ENCODE data around the gene SORCS2. TPM values are rescaled to one million over a fixed set of nuclear protein-coding genes. Genes with fewer than 3 reads are reported as not detected.

The SORCS2 gene
- total and polyA plus RNA-seq, 2 of the 8 experiments (the other 6 are each of a cell fraction or from before 2014, with no cell fraction given), result 0.36 to 1.8 TPM

GRCh38 chr4:7168106-7168505, 24.2 kb upstream of the SORCS2 start:
- no peak overlapping the region for H3K18ac ChIP-seq (ENCODE audit: extremely low read depth, low read length)
- no peak overlapping the region for H2AFZ ChIP-seq (ENCODE audit: low read length)
- H3K27ac ChIP-seq (ENCODE audit: low read depth, low read length), result no peak overlapping the region
- no peaks in the 10 kb centered on the region for H3K79me1 ChIP-seq (ENCODE audit: low read depth, low read length)
- no peak overlapping the region for H2BK15ac ChIP-seq (ENCODE audit: low read length)
- TF ChIP-seq GTF2F1 (IDR thresholded peaks at IDR 0.05; ENCODE audit: borderline replicate concordance, low read depth, low read length), result no peak
- TF ChIP-seq KDM1A (IDR thresholded peaks at IDR 0.05; ENCODE audit: borderline replicate concordance, low read length), result no peak
- TF ChIP-seq ATF2 (IDR thresholded peaks at IDR 0.05; ENCODE audit: low read length), result no peak
- no peak for TF ChIP-seq BACH1 (IDR thresholded peaks at IDR 0.05; ENCODE audit: low read length)
- TF ChIP-seq SP2 (IDR thresholded peaks at IDR 0.05; ENCODE audit: low read length), result no peak
- no peak for TF ChIP-seq SP4 (IDR thresholded peaks at IDR 0.05; ENCODE audit: low read length)
- TF ChIP-seq HDAC6 (IDR thresholded peaks at IDR 0.05; ENCODE audit: low read depth, low read length), result no peak
- H3K56ac ChIP-seq (replicated peaks; ENCODE audit: insufficient read length, low read depth, low read length), result no peak overlapping the region
- no peaks in the 10 kb centered on the region; a peak in 1 of 7 replicates for H3K27me3 ChIP-seq (replicated peaks in 1 of 4; ENCODE audit: control insufficient read depth in 3 of 4, extremely low read depth in 1 of 4, insufficient read depth in 3 of 4, low read length in 3 of 4)
- ChIA-PET POLR2A (ENCODE audit: partially characterized antibody) (no interaction called here), CTCF (ENCODE audit: partially characterized antibody) (interaction anchor here (0.6 to 1.7 kb wide), 5 partner anchors 11 to 804 kb away, joined by 3 to 5 read pairs (median 3); no protein-coding TSS in a partner anchor)
- no peak overlapping the region for H3K9ac ChIP-seq (replicated peaks in 1 of 4; ENCODE audit: extremely low read depth in 1 of 4, low read depth in 3 of 4, low read length in 3 of 4)
- WGBS, 2 experiments (ENCODE audit: extremely low coverage in 1 of 2, insufficient coverage in 1 of 2, insufficient read length in 1 of 2, insufficient replicate concordance in 2 of 2, low coverage in 1 of 2, low lambda C conversion rate in 2 of 2, missing lambda C conversion rate in 1 of 2), result 86% methylated on average over 8 of the region's 8 CpGs; no CpG with 5 or more reads in 1 of the 2 experiments
- H3K14ac ChIP-seq (ENCODE audit: insufficient read length), result no peak overlapping the region
- H3K23ac ChIP-seq (ENCODE audit: insufficient read length), result no peak overlapping the region
- H3K9me3 ChIP-seq (ENCODE audit: insufficient read depth in 2 of 2, low read depth in 1 of 2, low read length in 1 of 2), result no peaks in the 10 kb centered on the region
- peaks cover 0 to 2% of the 10 kb centered on the region in 2 experiments for H4K20me1 ChIP-seq (replicated peaks in 1 of 2; ENCODE audit: control insufficient read depth in 1 of 2, insufficient read depth in 2 of 2, low read length in 2 of 2)
- H3K4me3 ChIP-seq (ENCODE audit: extremely low read depth in 1 of 4, insufficient read depth in 2 of 4, low read depth in 3 of 4, low read length in 4 of 4), result no peak overlapping the region
- H3K79me2 ChIP-seq (ENCODE audit: control insufficient read depth in 1 of 2, insufficient read depth in 2 of 2, low read length in 2 of 2), result no peaks in the 10 kb centered on the region
- H3K4me2 ChIP-seq (ENCODE audit: insufficient read depth in 1 of 2, low read depth in 2 of 2, low read length in 2 of 2), result no peak overlapping the region
- H3K36me3 ChIP-seq (ENCODE audit: control insufficient read depth in 2 of 4, insufficient read depth in 4 of 4, low read length in 3 of 4), result no peaks in the 10 kb centered on the region
- no peak overlapping the region for H2AK5ac ChIP-seq (ENCODE audit: low read depth, low read length)
- H4K8ac ChIP-seq (ENCODE audit: extremely low read depth, insufficient read depth, low read length), result no peak overlapping the region
- H4K5ac ChIP-seq (ENCODE audit: insufficient read length, low read depth, low read length), result no peak overlapping the region
- H2BK5ac ChIP-seq (ENCODE audit: low read depth, low read length), result no peak overlapping the region
- H3K4ac ChIP-seq (replicated peaks; ENCODE audit: insufficient read length, low read depth, low read length), result no peak overlapping the region
- DNase-seq (ENCODE audit: low read depth in 1 of 2, low spot score in 2 of 2) (no peak), FAIRE-seq (no peak)
- H2BK12ac ChIP-seq (ENCODE audit: low read depth, low read length), result no peak overlapping the region
- no peak overlapping the region for H2BK120ac ChIP-seq (replicated peaks; ENCODE audit: low read depth, low read length)
- H3K23me2 ChIP-seq (ENCODE audit: low read depth, low read length), result no peaks in the 10 kb centered on the region
- H2BK20ac ChIP-seq (ENCODE audit: low read length), result no peak overlapping the region
- no peaks in the 10 kb centered on the region for H3K4me1 ChIP-seq (replicated peaks in 1 of 4; ENCODE audit: control insufficient read depth in 3 of 4, insufficient read depth in 4 of 4, low read length in 3 of 4)
- H4K91ac ChIP-seq (replicated peaks; ENCODE audit: insufficient read length, low read length), result no peak overlapping the region
